IPS-15b (cell line): ENCODE results near the gene PRRG4.

ENCODE experiments used
- H3K27me3 ChIP-seq: one replicate; pipeline ENCODE4 v1.6.1; 2013; ENCODE audit warnings: low read length; ENCODE audit not compliant: control insufficient read depth, insufficient read depth
- H3K36me3 ChIP-seq: one replicate; pipeline ENCODE4 v1.6.1; 2013; ENCODE audit warnings: low read length; ENCODE audit not compliant: control insufficient read depth, insufficient read depth
- H3K4me1 ChIP-seq: one replicate; pipeline ENCODE4 v1.6.1; 2013; ENCODE audit warnings: mild to moderate bottlenecking, low read length; ENCODE audit not compliant: control insufficient read depth, insufficient read depth
- H3K4me3 ChIP-seq: one replicate; pipeline ENCODE4 v1.5.1; 2013; ENCODE audit warnings: low read depth, low read length
- H3K9ac ChIP-seq: one replicate; pipeline ENCODE4 v1.6.1; 2013; ENCODE audit warnings: low read depth, mild to moderate bottlenecking, low read length
- H3K9me3 ChIP-seq: one replicate; pipeline ENCODE4 v1.6.1; 2013; ENCODE audit warnings: mild to moderate bottlenecking, low read length; ENCODE audit not compliant: control insufficient read depth, insufficient read depth

Gene PRRG4

GRCh38 chr11:32831221-32831620 lies 1.5 kb downstream of the PRRG4 start:
- no peak overlapping the region for H3K9ac ChIP-seq
- no peaks in the 10 kb centered on the region for H3K4me1 ChIP-seq
- H3K4me3 ChIP-seq = no peak overlapping the region
- H3K9me3 ChIP-seq = no peaks in the 10 kb centered on the region
- peaks cover 27% of the 10 kb centered on the region for H3K27me3 ChIP-seq
- H3K36me3 ChIP-seq = no peaks in the 10 kb centered on the region

- Histone ChIP-seq H3K4me3 (no peak overlapping the region), H3K9ac (no peak overlapping the region), H3K27me3 (peaks cover 17% of the 10 kb centered on the region), H3K4me1 (no peaks in the 10 kb centered on the region), H3K36me3 (no peaks in the 10 kb centered on the region), H3K9me3 (no peaks in the 10 kb centered on the region)
These were observed 4.2 kb downstream of the PRRG4 start for GRCh38 chr11:32833921-32834320.

GRCh38 chr11:32836946-32837345 lies 7.2 kb downstream of the PRRG4 start:
- Histone ChIP-seq H3K4me3 (no peak overlapping the region), H3K36me3 (no peaks in the 10 kb centered on the region), H3K9me3 (no peaks in the 10 kb centered on the region), H3K27me3 (no peaks in the 10 kb centered on the region), H3K4me1 (no peaks in the 10 kb centered on the region), H3K9ac (no peak overlapping the region)

- Histone ChIP-seq H3K9me3 (no peaks in the 10 kb centered on the region), H3K4me3 (no peak overlapping the region), H3K27me3 (no peaks in the 10 kb centered on the region), H3K4me1 (no peaks in the 10 kb centered on the region), H3K36me3 (no peaks in the 10 kb centered on the region), H3K9ac (no peak overlapping the region)
These were observed 9.0 kb downstream of the PRRG4 start for GRCh38 chr11:32838505-32839274.

GRCh38 chr11:32839308-32839707 lies 9.6 kb downstream of the PRRG4 start:
- Histone ChIP-seq H3K36me3 (no peaks in the 10 kb centered on the region), H3K4me1 (no peaks in the 10 kb centered on the region), H3K4me3 (no peak overlapping the region), H3K9me3 (no peaks in the 10 kb centered on the region), H3K27me3 (no peaks in the 10 kb centered on the region), H3K9ac (no peak overlapping the region)

GRCh38 chr11:32840587-32840986 lies 10.9 kb downstream of the PRRG4 start:
- Histone ChIP-seq H3K9me3 (no peaks in the 10 kb centered on the region), H3K4me3 (no peak overlapping the region), H3K27me3 (no peaks in the 10 kb centered on the region), H3K4me1 (no peaks in the 10 kb centered on the region), H3K9ac (no peak overlapping the region), H3K36me3 (no peaks in the 10 kb centered on the region)

GRCh38 chr11:32843544-32843943 lies 13.8 kb downstream of the PRRG4 start:
- Histone ChIP-seq H3K4me1 (no peaks in the 10 kb centered on the region), H3K9ac (no peak overlapping the region)

GRCh38 chr11:32847511-32847910 lies 17.8 kb downstream of the PRRG4 start:
- Histone ChIP-seq H3K36me3 (no peaks in the 10 kb centered on the region), H3K4me3 (no peak overlapping the region), H3K9me3 (no peaks in the 10 kb centered on the region), H3K9ac (no peak overlapping the region), H3K4me1 (no peaks in the 10 kb centered on the region), H3K27me3 (no peaks in the 10 kb centered on the region)

More at GRCh38 chr11:32843544-32843943, 13.8 kb downstream of the PRRG4 start:
- Histone ChIP-seq H3K9me3 (no peaks in the 10 kb centered on the region), H3K27me3 (no peaks in the 10 kb centered on the region), H3K4me3 (no peak overlapping the region), H3K36me3 (no peaks in the 10 kb centered on the region)

- no peaks in the 10 kb centered on the region for H3K4me1 ChIP-seq
- H3K36me3 ChIP-seq = no peaks in the 10 kb centered on the region
- no peaks in the 10 kb centered on the region for H3K9me3 ChIP-seq
- no peak overlapping the region for H3K9ac ChIP-seq
- H3K27me3 ChIP-seq = no peaks in the 10 kb centered on the region
- no peak overlapping the region for H3K4me3 ChIP-seq
These were observed 20.0 kb downstream of the PRRG4 start for GRCh38 chr11:32849761-32850160.

- Histone ChIP-seq H3K36me3 (no peaks in the 10 kb centered on the region), H3K4me3 (no peak overlapping the region), H3K9me3 (no peaks in the 10 kb centered on the region), H3K4me1 (no peaks in the 10 kb centered on the region), H3K27me3 (no peaks in the 10 kb centered on the region), H3K9ac (no peak overlapping the region)
These were observed 21.5 kb downstream of the PRRG4 start for GRCh38 chr11:32851251-32851650.

- Histone ChIP-seq H3K27me3 (no peaks in the 10 kb centered on the region), H3K9me3 (no peaks in the 10 kb centered on the region), H3K4me1 (no peaks in the 10 kb centered on the region), H3K36me3 (no peaks in the 10 kb centered on the region), H3K4me3 (no peak overlapping the region), H3K9ac (no peak overlapping the region)
These were observed 22.5 kb downstream of the PRRG4 start for GRCh38 chr11:32852207-32852606.

GRCh38 chr11:32855601-32856000 lies 25.9 kb downstream of the PRRG4 start:
- H3K36me3 ChIP-seq = no peaks in the 10 kb centered on the region
- no peaks in the 10 kb centered on the region for H3K9me3 ChIP-seq
- H3K27me3 ChIP-seq = no peaks in the 10 kb centered on the region
- no peaks in the 10 kb centered on the region for H3K4me1 ChIP-seq
- H3K9ac ChIP-seq = no peak overlapping the region
- H3K4me3 ChIP-seq = no peak overlapping the region
